Measurements from ENCODE around the gene PHKA1.

PHKA1 gene

GRCh38 chrX:72536542-72536941 is 177.6 kb downstream of the PHKA1 start:
- TF ChIP-seq, protein P1, sequence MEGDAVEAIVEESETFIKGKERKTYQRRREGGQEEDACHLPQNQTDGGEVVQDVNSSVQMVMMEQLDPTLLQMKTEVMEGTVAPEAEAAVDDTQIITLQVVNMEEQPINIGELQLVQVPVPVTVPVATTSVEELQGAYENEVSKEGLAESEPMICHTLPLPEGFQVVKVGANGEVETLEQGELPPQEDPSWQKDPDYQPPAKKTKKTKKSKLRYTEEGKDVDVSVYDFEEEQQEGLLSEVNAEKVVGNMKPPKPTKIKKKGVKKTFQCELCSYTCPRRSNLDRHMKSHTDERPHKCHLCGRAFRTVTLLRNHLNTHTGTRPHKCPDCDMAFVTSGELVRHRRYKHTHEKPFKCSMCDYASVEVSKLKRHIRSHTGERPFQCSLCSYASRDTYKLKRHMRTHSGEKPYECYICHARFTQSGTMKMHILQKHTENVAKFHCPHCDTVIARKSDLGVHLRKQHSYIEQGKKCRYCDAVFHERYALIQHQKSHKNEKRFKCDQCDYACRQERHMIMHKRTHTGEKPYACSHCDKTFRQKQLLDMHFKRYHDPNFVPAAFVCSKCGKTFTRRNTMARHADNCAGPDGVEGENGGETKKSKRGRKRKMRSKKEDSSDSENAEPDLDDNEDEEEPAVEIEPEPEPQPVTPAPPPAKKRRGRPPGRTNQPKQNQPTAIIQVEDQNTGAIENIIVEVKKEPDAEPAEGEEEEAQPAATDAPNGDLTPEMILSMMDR (conservative IDR thresholded peaks at IDR 0.05; ENCODE audit: low read length): no peak
- no peak overlapping the region for H3K4me3 ChIP-seq (ENCODE audit: low read length)
- DNase-seq (ENCODE audit: low read depth): no peak

- TF ChIP-seq, protein P1 (conservative IDR thresholded peaks at IDR 0.05; ENCODE audit: low read length): no peak
- H3K4me3 ChIP-seq (ENCODE audit: low read length): no peak overlapping the region
- DNase-seq (ENCODE audit: low read depth): peak; percentile 8
Observed at GRCh38 chrX:72532366-72532765, 181.7 kb downstream of the PHKA1 start.

Measured in AG10803 (cell line).